ENCODE measurements around the gene TNFRSF8.

TNFRSF8 gene

GRCh38 chr1:12128120-12128519, 65.0 kb downstream of the TNFRSF8 start:
- H3K4me1 ChIP-seq (ENCODE audit: control insufficient read depth, insufficient read depth, low read length) = no peaks in the 10 kb centered on the region
- no peaks in the 10 kb centered on the region for H3K27me3 ChIP-seq (ENCODE audit: control insufficient read depth, insufficient read depth, low read length, poor library complexity, severe bottlenecking)
- no peaks in the 10 kb centered on the region for H3K9me3 ChIP-seq (ENCODE audit: control insufficient read depth, low read length)
- 86 to 90% methylated on average over 15 of the region's 15 CpGs for WGBS, 2 experiments
- no peak overlapping the region for H3K4me3 ChIP-seq (ENCODE audit: insufficient read depth, low read depth, low read length)
- H3K27ac ChIP-seq (ENCODE audit: insufficient read depth, low read depth, low read length, poor library complexity, severe bottlenecking) = no peak overlapping the region
- no peaks in the 10 kb centered on the region for H3K36me3 ChIP-seq (ENCODE audit: control insufficient read depth, insufficient read depth, low read length)

GRCh38 chr1:12129624-12130023, 66.5 kb downstream of the TNFRSF8 start:
- 81 to 86% methylated on average over 12 of the region's 12 CpGs for WGBS, 2 experiments
- no peaks in the 10 kb centered on the region for H3K4me1 ChIP-seq (ENCODE audit: control insufficient read depth, insufficient read depth, low read length)
- H3K36me3 ChIP-seq (ENCODE audit: control insufficient read depth, insufficient read depth, low read length) = no peaks in the 10 kb centered on the region
- H3K4me3 ChIP-seq (ENCODE audit: insufficient read depth, low read depth, low read length) = no peak overlapping the region
- no peaks in the 10 kb centered on the region for H3K9me3 ChIP-seq (ENCODE audit: control insufficient read depth, low read length)
- H3K27ac ChIP-seq (ENCODE audit: insufficient read depth, low read depth, low read length, poor library complexity, severe bottlenecking) = no peak overlapping the region
- H3K27me3 ChIP-seq (ENCODE audit: control insufficient read depth, insufficient read depth, low read length, poor library complexity, severe bottlenecking) = no peaks in the 10 kb centered on the region

GRCh38 chr1:12130466-12131130, 67.5 kb downstream of the TNFRSF8 start:
- WGBS, 2 experiments = 87 to 88% methylated on average over 13 of the region's 13 CpGs
- H3K27ac ChIP-seq (ENCODE audit: insufficient read depth, low read depth, low read length, poor library complexity, severe bottlenecking) = no peak overlapping the region
- H3K36me3 ChIP-seq (ENCODE audit: control insufficient read depth, insufficient read depth, low read length) = no peaks in the 10 kb centered on the region
- no peaks in the 10 kb centered on the region for H3K4me1 ChIP-seq (ENCODE audit: control insufficient read depth, insufficient read depth, low read length)
- no peaks in the 10 kb centered on the region for H3K27me3 ChIP-seq (ENCODE audit: control insufficient read depth, insufficient read depth, low read length, poor library complexity, severe bottlenecking)
- no peaks in the 10 kb centered on the region for H3K9me3 ChIP-seq (ENCODE audit: control insufficient read depth, low read length)
- no peak overlapping the region for H3K4me3 ChIP-seq (ENCODE audit: insufficient read depth, low read depth, low read length)

GRCh38 chr1:12132078-12132477, 69.0 kb downstream of the TNFRSF8 start:
- H3K9me3 ChIP-seq (ENCODE audit: control insufficient read depth, low read length) = no peaks in the 10 kb centered on the region
- no peaks in the 10 kb centered on the region for H3K27me3 ChIP-seq (ENCODE audit: control insufficient read depth, insufficient read depth, low read length, poor library complexity, severe bottlenecking)
- H3K4me1 ChIP-seq (ENCODE audit: control insufficient read depth, insufficient read depth, low read length) = no peaks in the 10 kb centered on the region
- 93 to 96% methylated on average over 8 of the region's 8 CpGs for WGBS, 2 experiments
- H3K27ac ChIP-seq (ENCODE audit: insufficient read depth, low read depth, low read length, poor library complexity, severe bottlenecking) = no peak overlapping the region
- no peak overlapping the region for H3K4me3 ChIP-seq (ENCODE audit: insufficient read depth, low read depth, low read length)
- no peaks in the 10 kb centered on the region for H3K36me3 ChIP-seq (ENCODE audit: control insufficient read depth, insufficient read depth, low read length)

GRCh38 chr1:12134716-12135115, 71.6 kb downstream of the TNFRSF8 start:
- Histone ChIP-seq H3K4me3 (ENCODE audit: insufficient read depth, low read depth, low read length) (no peak overlapping the region), H3K4me1 (ENCODE audit: control insufficient read depth, insufficient read depth, low read length) (no peaks in the 10 kb centered on the region), H3K9me3 (ENCODE audit: control insufficient read depth, low read length) (no peaks in the 10 kb centered on the region), H3K36me3 (ENCODE audit: control insufficient read depth, insufficient read depth, low read length) (no peaks in the 10 kb centered on the region), H3K27ac (ENCODE audit: insufficient read depth, low read depth, low read length, poor library complexity, severe bottlenecking) (no peak overlapping the region), H3K27me3 (ENCODE audit: control insufficient read depth, insufficient read depth, low read length, poor library complexity, severe bottlenecking) (no peaks in the 10 kb centered on the region)
- WGBS, 2 experiments = 89 to 92% methylated on average over 10 of the region's 10 CpGs

GRCh38 chr1:12135612-12136011, 72.5 kb downstream of the TNFRSF8 start:
- no peak overlapping the region for H3K27ac ChIP-seq (ENCODE audit: insufficient read depth, low read depth, low read length, poor library complexity, severe bottlenecking)
- WGBS, 2 experiments = 87 to 93% methylated on average over 6 of the region's 6 CpGs
- no peaks in the 10 kb centered on the region for H3K4me1 ChIP-seq (ENCODE audit: control insufficient read depth, insufficient read depth, low read length)
- no peak overlapping the region for H3K4me3 ChIP-seq (ENCODE audit: insufficient read depth, low read depth, low read length)
- no peaks in the 10 kb centered on the region for H3K36me3 ChIP-seq (ENCODE audit: control insufficient read depth, insufficient read depth, low read length)
- no peaks in the 10 kb centered on the region for H3K27me3 ChIP-seq (ENCODE audit: control insufficient read depth, insufficient read depth, low read length, poor library complexity, severe bottlenecking)
- no peaks in the 10 kb centered on the region for H3K9me3 ChIP-seq (ENCODE audit: control insufficient read depth, low read length)

GRCh38 chr1:12136916-12137610, 74.0 kb downstream of the TNFRSF8 start:
- no peak overlapping the region for H3K4me3 ChIP-seq (ENCODE audit: insufficient read depth, low read depth, low read length)
- H3K27ac ChIP-seq (ENCODE audit: insufficient read depth, low read depth, low read length, poor library complexity, severe bottlenecking) = no peak overlapping the region

GRCh38 chr1:12138196-12139168, 75.4 kb downstream of the TNFRSF8 start:
- 84 to 87% methylated on average over 31 of the region's 31 CpGs for WGBS, 2 experiments

More at GRCh38 chr1:12136916-12137610, 74.0 kb downstream of the TNFRSF8 start:
- H3K36me3 ChIP-seq (ENCODE audit: control insufficient read depth, insufficient read depth, low read length) = no peaks in the 10 kb centered on the region
- H3K4me1 ChIP-seq (ENCODE audit: control insufficient read depth, insufficient read depth, low read length) = peaks cover 4% of the 10 kb centered on the region
- WGBS, 2 experiments = 77 to 79% methylated on average over 8 of the region's 8 CpGs
- H3K9me3 ChIP-seq (ENCODE audit: control insufficient read depth, low read length) = no peaks in the 10 kb centered on the region
- H3K27me3 ChIP-seq (ENCODE audit: control insufficient read depth, insufficient read depth, low read length, poor library complexity, severe bottlenecking) = no peaks in the 10 kb centered on the region

GRCh38 chr1:12140016-12140415, 76.9 kb downstream of the TNFRSF8 start:
- WGBS, 2 experiments = 90 to 94% methylated on average over 4 of the region's 4 CpGs
- H3K27me3 ChIP-seq (ENCODE audit: control insufficient read depth, insufficient read depth, low read length, poor library complexity, severe bottlenecking) = no peaks in the 10 kb centered on the region
- H3K9me3 ChIP-seq (ENCODE audit: control insufficient read depth, low read length) = no peaks in the 10 kb centered on the region
- no peak overlapping the region for H3K4me3 ChIP-seq (ENCODE audit: insufficient read depth, low read depth, low read length)
- peaks cover 5% of the 10 kb centered on the region for H3K4me1 ChIP-seq (ENCODE audit: control insufficient read depth, insufficient read depth, low read length)
- no peak overlapping the region for H3K27ac ChIP-seq (ENCODE audit: insufficient read depth, low read depth, low read length, poor library complexity, severe bottlenecking)
- H3K36me3 ChIP-seq (ENCODE audit: control insufficient read depth, insufficient read depth, low read length) = no peaks in the 10 kb centered on the region

More at GRCh38 chr1:12138196-12139168, 75.4 kb downstream of the TNFRSF8 start:
- H3K4me3 ChIP-seq (ENCODE audit: insufficient read depth, low read depth, low read length) = no peak overlapping the region
- no peaks in the 10 kb centered on the region for H3K27me3 ChIP-seq (ENCODE audit: control insufficient read depth, insufficient read depth, low read length, poor library complexity, severe bottlenecking)
- no peaks in the 10 kb centered on the region for H3K36me3 ChIP-seq (ENCODE audit: control insufficient read depth, insufficient read depth, low read length)
- peaks cover 5% of the 10 kb centered on the region for H3K4me1 ChIP-seq (ENCODE audit: control insufficient read depth, insufficient read depth, low read length)
- H3K9me3 ChIP-seq (ENCODE audit: control insufficient read depth, low read length) = no peaks in the 10 kb centered on the region
- no peak overlapping the region for H3K27ac ChIP-seq (ENCODE audit: insufficient read depth, low read depth, low read length, poor library complexity, severe bottlenecking)
